PC-9 (cell line): ENCODE data around the gene RPL28.

Experiments
- CTCF ChIP-seq: fragments of 200-600 bp; sonication (generic); conservative IDR thresholded peaks from 2 replicates; pipeline ENCODE4 v1.6.1; 2017; ENCODE audit warnings: mixed run types, antibody characterized with exemption, mild to moderate bottlenecking, moderate library complexity
- EZH2 ChIP-seq: fragments of 200-600 bp; sonication (generic); IDR thresholded peaks from 2 replicates; pipeline ENCODE4 v1.8.0; 2017; ENCODE audit warnings: antibody characterized with exemption, low read depth

GRCh38 chr19:55345101-55345817 lies 40.5 kb upstream of the RPL28 start:
- TF ChIP-seq CTCF (no peak), EZH2 (no peak)
